Stimulated activated CD4-positive, alpha-beta T cell treated with anti-CD3 and anti-CD28 coated beads, Interleukin-15, amount 100 ng/mL, for 24 hours (primary cell): Measurements from ENCODE around the gene ALG14.
"Not testable (repeated sequence)": the region's sequence is repeated elsewhere in the genome, so short reads cannot be mapped to it uniquely, and the experiment has no call there.

Source experiments
- DNase-seq: peaks from one replicate; pipeline ENCODE4 v3.0.0-alpha.2; 2020

The ALG14 gene

DNA sequence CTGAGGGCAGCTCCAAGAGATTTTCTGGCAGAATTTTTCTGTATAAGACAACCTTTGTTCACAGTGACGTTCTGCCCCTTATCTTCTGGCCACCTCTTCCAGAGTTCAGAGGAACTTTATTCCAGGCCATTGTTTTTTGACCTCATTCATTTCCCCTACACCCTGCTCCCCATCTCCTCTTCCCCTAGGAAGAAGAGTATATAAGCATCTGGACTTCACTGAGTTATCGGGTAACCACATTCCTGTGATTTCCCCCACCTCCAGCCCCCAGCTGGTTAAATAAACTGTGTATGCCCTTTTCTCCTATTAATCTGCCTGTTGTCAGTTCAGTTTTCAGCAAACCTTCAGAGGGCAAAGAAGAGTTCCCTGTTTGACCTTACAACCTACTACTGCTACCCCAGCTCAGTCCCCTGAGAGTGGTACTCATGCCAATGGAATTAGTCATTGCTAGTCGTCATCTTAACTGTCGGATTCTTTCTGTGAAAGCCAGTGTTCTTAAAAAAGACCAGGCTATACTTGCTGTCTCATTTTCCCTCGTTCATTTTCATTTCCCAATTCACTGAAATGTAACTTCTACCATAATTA is 14.3 kb upstream of the ALG14 start:
- DNase-seq, result no peak

DNA sequence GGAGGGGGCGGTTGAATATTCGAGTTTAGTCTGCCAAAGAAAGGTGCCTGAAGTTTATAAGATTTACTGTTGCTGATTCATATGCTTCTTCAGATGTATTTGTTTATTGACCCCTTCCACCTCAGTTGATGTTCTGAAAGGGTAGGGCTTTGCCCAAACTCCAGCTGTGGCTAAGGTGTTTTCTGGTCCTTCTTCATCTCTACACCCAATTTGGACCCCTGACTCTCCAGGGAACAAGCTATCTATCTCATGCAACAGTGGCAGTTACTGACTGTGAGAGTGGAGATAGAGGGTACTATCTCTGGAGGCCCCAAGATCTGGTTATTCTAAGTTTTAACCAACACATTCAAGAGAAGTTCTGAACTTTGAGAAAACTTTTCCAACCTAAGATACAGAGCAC is 12.6 kb upstream of the ALG14 start:
- no peak for DNase-seq

DNA sequence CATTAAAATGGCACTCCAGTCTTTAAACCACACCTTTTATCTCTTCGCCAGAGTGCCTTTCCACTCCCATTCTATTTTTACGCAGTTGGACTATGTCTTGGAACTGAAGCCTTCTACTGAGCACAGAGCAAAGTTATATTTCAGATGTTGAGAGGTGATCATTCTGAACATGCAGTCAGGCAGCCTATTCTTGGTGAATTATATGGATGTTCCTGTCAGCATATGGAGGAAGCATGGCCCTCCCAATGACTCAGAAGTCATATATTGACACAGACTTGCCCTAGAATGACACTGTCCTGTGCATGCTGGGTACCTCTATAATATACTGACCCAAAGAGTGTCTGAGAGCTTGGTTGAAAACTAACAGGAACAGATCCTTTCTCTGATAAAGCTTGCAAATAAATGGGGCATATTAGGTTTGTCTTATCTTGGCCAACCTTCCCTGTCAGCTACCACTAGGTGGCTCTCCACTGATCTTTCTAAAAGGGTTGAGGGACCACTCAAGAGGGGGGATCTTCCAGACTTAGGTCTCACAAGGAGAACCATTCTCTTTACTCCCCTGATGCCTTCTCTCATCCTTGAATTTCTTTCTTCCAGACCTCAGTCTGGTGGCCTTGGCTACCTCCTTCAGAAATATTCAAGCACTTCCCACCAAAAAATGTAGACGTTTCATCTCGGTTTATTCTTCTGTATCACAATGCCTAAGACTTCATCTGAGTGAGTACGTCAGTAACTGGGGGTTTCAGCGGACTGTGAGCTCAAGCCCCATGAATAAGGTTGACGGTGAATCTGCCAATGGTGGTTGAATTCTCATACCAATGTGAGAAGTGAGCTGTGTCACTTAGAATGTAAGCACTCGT is 11.8 kb upstream of the ALG14 start:
- DNase-seq, result peak; percentile 14

DNA sequence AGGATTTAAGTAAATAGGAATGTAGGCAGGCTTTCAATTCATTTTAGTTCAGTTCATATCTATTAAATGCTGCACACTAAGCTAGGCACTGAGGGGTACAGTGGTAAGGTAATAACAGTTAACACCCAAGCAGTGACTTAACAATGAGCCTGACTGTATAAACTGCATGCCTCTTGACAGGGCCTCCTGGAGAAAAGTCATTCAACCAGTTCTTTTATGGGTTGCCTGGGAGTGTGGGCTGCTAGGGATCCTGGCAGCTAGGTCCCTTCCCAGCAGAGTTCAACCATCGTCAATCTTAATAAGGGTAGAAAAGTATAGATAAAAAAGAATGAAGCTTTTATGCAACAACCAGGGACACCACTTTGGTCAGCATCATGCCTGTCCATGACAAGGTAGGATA is 8.1 kb upstream of the ALG14 start:
- no peak for DNase-seq

DNA sequence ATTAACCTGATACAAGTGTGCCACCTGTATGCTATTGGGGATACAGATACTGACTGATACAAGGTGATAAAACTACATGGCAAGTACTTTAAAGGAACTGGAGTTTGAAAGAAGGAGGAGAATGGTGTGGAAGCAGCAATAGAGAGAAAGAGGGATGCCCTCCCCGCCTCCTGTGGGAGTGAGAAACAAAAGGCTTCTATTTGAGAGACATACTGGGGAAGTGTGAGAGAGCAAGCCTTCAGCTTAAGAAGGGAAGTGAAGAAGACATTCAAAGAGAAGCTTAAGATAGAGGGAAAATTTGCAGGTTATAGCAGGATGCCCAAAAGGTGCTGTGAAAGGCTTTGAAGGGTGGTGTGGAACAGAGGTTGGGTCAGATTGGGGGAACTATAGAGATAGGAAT is 7.7 kb upstream of the ALG14 start:
- DNase-seq, result no peak

DNA sequence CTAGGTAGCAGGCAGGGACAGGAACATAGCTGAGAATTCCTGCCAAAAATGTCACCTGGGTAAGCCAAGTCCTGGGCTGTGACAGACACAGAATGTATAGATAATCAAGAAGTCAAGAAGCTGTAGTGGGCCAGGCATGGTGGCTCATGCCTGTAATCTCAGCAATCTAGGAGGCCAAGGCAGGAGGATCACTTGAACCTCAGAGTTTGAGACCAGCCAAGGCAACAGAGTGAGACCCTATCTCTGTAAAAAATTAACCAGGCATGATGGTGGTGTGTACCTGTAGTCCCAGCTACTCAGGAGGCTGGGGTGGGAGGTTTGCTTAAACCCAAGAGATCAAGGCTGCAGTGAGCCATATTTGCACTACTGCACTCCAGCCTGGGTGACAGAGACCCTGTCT is 3.3 kb upstream of the ALG14 start:
- DNase-seq, result no peak

DNA sequence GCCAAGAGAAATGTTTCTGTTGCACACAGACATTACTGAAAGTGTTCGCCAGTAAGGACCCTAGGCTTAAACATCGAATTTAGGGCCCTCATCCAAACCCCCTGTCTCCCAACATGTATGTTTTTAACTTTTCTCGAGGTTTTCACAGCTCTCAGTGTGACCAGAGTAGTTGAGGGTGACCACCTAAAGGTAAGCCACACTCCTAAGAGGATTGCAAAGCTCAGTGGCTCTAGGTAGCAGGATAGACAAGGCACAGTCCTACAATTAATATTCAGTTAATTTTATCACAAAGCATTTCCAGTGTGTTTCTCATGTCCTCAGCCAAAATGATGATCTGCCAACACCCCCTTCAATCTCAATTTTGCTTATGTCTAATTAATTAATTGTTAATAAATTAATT is 695 bp upstream of the ALG14 start:
- DNase-seq, result no peak

DNA sequence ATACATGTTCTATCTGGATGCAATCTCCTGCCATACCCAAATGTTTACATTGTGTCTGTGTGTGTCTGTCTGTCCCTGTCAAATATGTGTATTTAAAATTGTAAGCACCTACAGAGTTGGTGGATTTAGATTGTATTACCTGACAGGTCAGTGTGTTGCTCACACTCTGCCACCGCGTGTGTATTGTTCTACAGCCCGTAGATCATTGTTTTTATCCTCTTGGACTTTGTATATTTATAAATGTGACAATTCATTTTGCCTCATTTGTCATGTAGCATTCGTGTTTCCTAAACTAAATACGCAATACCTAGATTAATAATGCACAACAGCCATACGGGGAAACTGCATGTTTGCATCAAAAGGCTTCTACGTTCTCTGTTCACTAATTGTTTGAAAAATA is 634 bp downstream of the ALG14 start:
- no peak for DNase-seq

DNA sequence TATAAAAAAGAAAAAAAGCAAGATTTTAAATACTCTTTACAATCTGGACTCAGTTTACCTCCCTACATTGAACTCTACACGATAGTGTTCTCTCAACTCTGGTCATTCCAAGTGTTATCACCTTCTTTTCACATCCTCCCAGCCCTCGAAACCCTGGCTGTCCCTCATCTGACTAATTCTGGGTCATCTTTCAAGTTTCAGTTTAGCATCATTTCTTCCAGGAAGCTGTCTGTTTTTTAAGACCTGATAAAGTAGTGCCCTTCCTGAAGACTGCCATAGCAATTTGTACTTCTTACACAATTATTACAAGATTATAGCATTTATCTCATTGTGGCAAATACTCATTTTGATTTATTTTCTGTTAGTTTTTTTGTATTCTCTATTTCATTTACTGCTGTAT is 1.2 kb downstream of the ALG14 start:
- no peak for DNase-seq

DNA sequence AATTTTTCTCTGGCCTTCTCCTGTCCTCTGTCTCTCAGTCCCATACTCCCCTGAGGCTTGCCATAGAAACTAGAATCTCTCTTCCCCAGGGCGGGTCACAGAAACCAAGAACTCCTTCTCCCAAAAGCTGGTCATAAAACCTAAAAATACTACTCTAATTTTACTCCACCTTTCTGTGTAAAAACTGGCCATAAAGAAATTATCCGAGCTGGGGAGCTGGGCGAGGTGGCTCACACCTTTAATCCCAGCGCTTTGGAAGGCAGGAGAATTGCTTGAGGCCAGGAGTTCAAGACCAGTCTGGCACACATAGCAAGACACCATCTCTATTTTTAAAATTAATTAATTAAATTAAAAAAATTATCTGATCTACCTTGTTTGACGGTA is 3.0 kb downstream of the ALG14 start:
- no peak for DNase-seq

DNA sequence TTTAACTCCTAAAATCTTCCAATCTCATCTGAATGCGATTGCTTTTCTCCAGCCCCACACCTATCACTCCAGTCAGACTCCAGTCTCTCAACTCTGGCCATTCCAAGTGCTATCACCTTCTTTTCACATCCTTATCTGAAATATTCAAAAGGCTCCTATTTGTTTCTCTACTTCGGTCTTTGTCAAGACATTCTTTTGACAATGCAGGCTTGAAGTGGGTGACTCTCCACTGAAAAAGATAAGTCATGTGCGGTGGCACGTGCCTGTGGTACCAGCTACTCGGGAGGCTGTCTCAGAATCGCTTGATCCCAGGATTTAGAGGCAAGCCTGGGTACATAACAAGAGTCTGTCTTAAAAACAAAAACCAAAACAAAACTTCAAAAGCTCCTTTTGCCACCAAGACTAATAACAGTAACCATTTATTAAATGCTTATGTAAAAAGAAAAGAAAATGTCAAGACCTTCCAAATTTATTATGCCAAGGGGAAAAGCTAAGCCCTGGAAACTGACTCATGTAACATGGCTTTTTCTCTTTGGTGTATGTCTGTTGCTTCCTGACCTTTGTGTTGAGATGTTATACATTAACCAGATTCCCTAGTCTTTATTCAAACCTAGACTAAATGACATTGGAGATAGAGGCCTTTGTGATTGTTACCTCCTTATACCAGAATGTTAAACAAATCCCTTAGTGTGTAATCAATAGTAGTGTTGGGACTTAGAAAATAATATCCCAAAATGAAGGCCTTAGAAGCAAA is 3.6 kb downstream of the ALG14 start:
- no peak for DNase-seq

DNA sequence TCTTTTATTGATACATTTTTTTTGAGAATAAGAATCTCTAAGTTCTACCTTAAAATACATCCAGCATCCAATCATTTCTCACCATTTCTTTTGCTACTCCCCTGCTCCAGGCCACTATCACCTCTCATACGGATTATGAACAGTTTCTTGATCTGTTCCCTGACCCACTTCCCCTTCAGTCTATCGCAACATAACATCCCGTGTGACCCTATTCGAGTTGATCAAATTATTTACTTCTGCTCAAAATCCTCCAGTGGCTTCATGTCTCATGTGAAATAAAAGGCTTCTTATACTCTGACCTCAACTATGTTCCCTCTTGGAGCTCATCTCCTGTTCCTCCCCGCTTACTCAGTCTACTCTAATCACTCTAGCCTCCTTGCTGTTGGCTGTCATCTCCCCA is 5.2 kb downstream of the ALG14 start:
- DNase-seq, result no peak

DNA sequence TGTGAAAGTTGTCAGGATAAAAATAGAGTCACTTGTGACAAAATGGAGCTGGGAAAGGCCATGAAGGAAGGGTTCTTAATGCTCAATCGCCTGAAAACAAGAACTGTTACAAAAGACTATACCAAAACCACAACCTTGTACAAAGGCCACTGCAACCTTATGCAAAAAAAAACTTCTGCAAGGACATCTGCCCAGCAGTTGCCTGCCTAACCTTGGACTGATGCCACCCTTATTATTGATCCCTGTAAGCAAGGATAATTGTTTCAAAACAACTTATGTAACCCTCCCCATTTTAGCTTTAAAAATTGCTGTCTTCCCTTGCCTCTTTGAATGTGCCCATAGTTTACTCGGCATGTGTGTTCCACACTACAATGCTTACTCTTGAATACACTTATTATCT is 5.7 kb downstream of the ALG14 start:
- DNase-seq, result no peak

DNA sequence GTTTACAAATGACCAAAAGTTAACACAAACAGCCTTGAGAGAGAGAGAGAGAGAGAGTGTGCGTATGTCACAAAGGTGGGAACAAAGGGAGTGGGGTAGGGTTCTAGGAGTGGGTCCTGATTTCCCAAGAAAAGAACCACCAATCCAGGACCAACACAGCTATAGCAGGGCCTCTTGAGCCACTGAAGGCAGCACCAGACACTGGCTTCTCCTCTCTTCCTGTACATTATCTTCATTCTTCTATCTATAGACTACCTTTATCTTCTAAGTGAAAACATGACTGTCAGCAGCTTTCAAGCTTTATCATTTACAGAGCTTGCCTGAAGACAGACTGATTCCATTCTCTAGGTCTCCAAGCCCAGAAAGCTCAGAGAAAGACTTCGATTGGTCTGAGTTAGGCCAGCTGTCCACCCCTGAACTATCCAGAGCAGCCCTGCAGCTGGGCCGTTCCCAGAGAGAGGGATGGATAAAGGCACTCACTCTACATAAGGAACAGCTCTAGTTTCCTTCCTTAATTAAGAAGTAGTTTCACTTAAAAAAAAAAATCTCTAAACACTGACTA is 11.2 kb downstream of the ALG14 start:
- no peak for DNase-seq

DNA sequence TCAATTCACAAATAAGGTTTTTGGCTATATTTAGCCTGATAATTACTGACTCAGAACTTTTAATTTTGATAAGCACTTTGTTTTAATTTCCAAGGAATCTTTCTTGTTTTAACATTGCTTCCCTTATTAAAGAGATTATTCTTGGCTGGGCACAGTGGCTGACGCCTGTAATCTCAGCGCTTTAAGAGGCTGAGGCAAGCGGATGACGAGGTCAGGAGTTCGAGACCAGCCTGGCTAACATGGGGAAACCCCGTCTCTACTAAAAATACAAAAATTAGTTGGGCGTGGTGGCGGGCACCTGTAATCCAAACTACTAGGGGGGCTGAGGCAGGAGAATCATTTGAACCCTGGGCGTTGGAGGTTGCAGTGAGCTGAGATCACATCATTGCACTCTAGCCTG is 13.8 kb downstream of the ALG14 start:
- no peak for DNase-seq

DNA sequence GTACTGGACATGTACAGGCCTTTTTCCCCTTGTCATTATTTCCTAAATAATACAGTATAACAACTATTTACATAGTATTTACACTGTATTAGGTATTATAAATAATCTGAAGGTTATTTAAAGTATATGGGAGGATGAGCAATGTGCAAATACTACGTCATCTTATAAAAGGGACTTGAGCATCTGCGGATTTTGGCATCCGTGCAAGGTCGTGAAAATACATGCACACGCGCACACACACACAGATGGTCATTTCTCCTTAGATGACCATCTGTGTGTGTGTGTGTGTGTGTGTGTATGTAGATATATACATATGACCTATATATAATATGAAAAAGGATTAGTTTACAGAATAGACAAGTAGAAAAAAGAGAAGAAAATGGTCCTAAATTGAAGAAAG is 15.4 kb downstream of the ALG14 start:
- DNase-seq, result no peak

DNA sequence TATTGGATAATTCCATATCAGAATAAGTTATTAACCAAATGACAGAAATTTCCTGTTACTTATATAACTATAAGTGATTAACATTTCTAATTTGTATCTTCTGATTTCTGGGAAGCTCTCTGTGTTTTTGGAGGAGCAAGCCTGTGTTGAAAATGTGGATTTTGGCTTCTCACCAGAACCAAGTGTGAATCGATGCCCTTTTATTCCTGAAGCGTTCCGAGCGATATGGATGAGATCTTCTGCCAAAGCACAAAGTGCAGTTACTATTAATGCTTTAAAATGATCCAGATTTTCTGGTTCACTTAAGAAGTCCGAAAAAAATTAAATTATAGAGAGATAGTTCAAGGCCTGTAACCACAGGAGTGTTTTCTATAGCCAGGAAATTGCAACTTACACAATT is 22.8 kb downstream of the ALG14 start:
- no peak for DNase-seq

DNA sequence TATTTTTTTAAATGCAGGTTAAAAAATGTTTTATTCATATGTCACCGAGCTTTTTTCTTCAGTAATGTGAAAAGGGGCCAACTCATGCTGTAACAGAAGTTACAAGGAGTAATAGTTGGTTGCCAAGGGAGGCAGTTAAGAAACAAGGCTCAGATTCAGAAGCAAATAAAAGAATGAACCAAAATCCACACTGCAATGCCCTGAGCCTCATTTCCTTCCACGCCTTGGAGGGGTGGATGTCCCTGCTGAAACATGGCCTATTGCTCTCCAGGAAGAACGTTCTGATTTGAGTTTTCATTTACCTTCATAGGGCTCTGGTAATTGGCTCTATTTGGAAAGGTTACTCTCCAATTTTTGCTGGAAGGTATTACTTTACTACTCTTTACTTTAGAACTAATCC is 24.4 kb downstream of the ALG14 start:
- no peak for DNase-seq

DNA sequence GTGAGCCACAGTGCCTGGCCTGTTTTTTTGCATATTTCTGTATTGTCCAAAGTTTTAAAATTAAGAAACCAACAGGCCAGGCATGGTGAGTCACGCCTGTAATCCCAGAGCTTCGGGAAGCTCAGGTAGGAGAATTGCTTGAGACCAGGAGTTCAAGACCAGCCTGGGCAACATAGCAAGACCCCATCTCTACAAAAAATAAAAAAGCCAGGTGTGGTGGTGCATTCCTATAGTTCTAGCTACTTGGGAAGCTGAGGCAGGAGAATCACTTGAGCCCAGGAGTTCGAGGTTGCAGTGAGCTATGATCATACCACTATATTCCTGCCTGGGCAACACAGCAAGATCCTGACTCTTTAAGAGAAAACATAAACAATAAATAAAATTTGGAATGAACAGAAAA is 25.1 kb downstream of the ALG14 start:
- not testable (repeated sequence) for DNase-seq

DNA sequence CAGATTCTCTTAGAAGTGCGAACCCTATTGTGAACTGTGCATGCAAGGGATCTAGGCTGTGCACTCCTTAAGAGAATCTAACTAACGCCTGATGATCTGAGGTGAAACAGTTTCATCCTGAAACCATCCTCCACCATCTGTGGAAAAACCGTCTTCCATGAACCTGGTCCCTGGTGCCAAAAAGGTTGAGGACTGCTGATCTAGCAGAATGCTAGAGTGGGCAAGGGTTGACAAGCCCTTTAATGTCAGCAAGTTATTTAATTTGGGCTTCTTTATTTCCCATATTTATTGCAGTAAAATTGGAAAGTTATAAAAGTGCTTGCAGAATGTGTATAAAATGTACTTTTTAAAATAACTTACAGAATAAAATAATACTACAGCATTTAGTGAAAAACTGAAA is 26.4 kb downstream of the ALG14 start:
- DNase-seq, result no peak

DNA sequence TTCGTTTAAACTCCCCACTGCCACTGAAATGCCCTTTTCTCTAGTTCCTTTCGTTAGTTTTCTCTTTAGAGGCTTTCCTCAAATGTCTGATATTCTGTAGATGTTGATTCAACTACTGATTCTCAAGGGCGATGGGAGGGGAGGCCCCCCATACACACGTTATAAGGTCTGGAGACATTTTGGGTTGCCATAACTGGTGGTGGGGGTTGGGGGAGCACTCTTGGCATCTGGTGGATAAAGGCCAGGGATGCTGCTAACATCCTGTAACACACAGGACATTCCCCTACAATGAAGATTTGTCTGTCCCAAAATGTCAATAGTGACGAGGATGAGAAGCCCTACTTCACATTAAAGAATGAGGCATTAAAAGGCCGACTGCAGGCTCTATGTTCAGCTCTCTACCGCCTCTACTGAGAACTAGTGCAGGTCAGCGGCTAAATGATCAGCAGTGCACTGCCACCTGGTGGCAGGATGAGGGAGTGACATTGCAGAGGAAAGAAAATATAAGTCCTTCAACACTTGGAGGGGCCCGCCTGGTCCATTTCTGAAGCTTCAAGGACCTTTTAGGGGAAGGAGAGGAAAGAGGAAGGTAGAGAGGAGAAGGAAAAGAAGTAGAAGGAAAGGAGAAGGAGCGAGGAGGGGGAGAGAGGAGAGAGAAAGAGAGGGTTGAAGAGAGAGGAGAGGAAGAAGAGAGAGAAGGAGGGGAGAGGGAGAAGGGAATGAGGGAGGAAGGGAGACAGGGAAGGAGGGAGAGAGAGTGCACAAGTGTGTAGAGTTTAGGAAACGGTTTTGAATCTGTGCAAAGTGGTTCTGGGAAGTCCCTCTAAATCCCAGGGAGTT is 29.4 kb downstream of the ALG14 start:
- peak; percentile 79 for DNase-seq

DNA sequence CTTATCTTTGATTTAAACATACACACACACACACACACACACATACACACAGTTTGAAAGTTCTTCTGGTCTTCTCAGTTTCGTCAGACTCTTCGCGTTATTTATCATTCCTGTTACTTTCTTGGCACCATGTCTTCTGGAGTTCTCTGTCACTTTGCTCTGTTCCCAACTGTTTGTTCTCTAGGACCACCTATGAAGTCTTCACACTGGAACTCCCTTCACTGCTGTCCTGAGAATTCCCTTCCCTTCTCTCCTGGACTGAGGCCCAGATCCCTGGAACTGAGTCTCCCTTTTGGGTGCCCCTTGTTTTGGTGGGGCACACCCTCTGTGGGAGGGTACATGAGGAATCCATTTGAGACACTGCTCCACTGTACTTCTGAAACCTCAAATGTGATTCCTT is 30.5 kb downstream of the ALG14 start:
- no peak for DNase-seq
